Stomach (tissue), 4 donors: ENCODE data around the gene HSPB9.

ENCODE experiments used
- EP300 ChIP-seq: sonication (generic); formaldehyde crosslinking; IDR thresholded peaks from one replicate; pipeline ENCODE4 v1.6.1; 2017; ENCODE audit warnings: antibody characterized with exemption
- POLR2A ChIP-seq, 4 donors: fragments of 450-650 bp; IDR thresholded peaks; one replicate each; pipeline ENCODE4 v1.6.1; 2016; ENCODE audit warnings: antibody characterized with exemption in 4 of 4, control low read depth in 2 of 4, mild to moderate bottlenecking in 1 of 4, moderate library complexity in 1 of 4
- POLR2AphosphoS5 ChIP-seq, 3 donors: sonication (generic); formaldehyde crosslinking; IDR thresholded peaks; one replicate each; pipeline ENCODE4 v1.6.1; 2016; ENCODE audit warnings: antibody characterized with exemption in 3 of 3
- TF ChIP-seq, protein P1 (sequence below), 7 experiments: fragments of 450-650 bp in 4 of 7; fragments of 200-600 bp in 3 of 7; sonication (generic) in 3 of 7; IDR thresholded peaks; one replicate each; pipeline ENCODE4 v1.5.1; 2016 to 2019; ENCODE audit warnings: antibody characterized with exemption in 7 of 7, control low read depth in 2 of 7, mild to moderate bottlenecking in 1 of 7

GRCh38 chr17:42167807-42168206 lies 45.2 kb downstream of the HSPB9 start:
- TF ChIP-seq, protein P1, sequence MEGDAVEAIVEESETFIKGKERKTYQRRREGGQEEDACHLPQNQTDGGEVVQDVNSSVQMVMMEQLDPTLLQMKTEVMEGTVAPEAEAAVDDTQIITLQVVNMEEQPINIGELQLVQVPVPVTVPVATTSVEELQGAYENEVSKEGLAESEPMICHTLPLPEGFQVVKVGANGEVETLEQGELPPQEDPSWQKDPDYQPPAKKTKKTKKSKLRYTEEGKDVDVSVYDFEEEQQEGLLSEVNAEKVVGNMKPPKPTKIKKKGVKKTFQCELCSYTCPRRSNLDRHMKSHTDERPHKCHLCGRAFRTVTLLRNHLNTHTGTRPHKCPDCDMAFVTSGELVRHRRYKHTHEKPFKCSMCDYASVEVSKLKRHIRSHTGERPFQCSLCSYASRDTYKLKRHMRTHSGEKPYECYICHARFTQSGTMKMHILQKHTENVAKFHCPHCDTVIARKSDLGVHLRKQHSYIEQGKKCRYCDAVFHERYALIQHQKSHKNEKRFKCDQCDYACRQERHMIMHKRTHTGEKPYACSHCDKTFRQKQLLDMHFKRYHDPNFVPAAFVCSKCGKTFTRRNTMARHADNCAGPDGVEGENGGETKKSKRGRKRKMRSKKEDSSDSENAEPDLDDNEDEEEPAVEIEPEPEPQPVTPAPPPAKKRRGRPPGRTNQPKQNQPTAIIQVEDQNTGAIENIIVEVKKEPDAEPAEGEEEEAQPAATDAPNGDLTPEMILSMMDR (IDR thresholded peaks at IDR 0.05), result no peak
- no peak for TF ChIP-seq POLR2A (IDR thresholded peaks at IDR 0.05)
- no peak for TF ChIP-seq POLR2AphosphoS5 (IDR thresholded peaks at IDR 0.05)
- no peak for TF ChIP-seq EP300
